GM20431 (cell line): ENCODE measurements around the gene PDE9A.

Experiments
- in situ Hi-C: fragments of 300-500 bp; cut with MseI, MboI; formaldehyde crosslinking; loops from one replicate; pipeline ENCODE4 v1.15.0; 2020; ENCODE audit warnings: low sequenced_read_pairs; ENCODE audit not compliant: unreplicated experiment

The PDE9A gene

DNA sequence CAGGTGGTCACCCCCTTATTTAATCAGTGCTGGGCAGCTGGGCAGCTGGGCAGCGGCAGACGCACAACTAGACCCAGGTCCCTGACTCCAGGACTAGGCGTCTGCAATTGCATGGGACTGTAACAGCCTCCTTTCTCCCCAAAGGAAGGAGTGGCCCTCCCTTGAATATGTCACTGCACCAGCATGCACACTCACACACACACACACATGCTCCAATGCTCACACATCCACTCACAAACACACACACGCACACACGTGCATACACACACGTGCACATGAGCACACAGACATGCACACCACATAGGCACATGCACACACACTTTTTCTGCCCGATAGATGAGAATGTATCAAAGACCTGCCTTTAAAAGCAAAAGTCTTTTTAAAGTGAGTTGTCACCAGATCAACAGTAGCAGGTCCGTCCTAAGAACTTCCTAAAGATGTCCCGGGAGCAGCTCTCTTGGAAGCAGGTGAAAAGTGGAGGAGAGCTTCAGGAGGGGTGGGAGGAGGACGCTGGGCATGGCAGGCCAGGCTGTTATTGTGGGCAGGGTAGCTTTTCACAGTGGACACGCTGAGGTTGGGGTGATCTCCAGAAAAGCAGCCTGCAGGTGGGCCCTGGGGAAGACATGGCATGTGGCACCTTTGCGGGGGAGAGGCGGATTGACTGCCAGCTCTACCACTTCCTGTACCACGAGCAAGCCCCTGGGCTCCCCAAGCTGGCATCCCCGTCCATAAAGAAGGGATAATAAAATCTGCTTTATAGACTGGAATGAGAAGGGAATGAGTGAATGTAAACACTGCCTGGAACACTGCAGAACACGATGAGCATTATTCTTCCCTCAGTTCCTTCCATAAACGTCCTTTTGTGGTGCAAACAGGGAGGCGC is 1.7 kb downstream of the PDE9A start:
- in situ Hi-C loops, result no loop called here

DNA sequence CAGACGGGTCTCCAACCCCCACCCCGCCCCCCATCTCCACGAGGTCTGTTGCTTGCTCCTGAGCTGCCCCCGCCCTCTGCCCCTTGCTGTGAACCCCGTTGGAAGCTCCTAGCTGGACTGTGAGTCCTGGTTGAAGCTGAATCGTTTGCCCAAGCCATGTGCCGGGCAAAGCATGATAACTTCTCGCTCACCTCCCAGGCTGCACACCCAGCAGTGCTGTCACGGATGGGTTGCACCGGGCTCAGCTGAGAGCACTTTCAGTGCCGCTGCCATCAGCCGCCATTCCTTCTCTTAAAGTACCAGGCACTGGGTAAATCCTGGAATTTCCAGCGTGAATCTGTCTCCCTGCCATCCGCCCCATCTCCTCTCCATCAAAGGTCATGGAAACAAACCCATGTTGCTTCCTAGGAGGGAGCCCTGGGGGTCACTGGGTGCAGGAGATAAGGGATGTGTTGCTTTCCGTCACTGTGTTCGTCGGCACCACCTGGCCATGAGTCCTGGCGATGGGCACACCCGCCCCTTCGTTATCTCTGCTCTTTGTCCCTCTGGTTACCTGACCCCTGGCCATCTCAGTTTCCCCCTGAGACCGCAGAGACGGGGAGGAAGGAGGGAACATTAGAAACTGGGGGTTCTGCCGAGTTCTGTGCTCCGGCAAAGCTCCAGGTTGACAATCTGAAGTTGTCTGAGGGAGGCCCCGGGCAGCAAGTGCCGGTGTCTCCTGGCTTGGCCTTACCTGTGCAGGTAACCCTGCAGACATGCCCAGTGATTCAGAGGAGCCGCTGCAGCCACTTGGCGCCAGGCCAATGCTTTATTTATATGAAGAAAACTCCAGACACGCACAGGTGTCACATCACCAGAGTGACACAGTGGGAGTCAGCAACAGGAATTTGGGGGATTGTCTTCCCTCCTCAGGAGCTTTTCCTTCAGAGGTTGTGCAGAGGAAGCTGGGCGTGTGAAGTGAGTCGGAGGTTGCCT is 2.7 kb downstream of the PDE9A start:
- in situ Hi-C loops, result no loop called here

DNA sequence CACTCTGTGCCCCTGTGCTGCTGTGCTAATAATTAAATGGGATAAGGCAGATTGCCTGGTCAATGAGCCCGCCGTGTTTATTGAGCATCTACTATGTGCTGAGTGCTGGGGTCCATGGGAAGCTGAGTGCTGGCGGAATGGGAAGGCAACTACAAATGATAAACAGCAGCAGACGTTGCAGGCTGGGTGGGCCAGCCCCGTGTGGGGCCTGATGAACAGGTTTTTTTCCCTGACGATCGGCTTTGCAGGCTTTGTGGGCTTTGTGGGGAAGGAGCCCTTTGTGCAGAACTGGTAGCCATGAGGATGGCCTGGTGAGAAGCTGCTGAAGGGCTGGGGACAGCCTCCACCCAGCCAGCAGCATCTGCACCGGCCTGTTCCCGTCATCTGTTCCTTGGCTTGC is 3.5 kb downstream of the PDE9A start:
- in situ Hi-C loops, result no loop called here

DNA sequence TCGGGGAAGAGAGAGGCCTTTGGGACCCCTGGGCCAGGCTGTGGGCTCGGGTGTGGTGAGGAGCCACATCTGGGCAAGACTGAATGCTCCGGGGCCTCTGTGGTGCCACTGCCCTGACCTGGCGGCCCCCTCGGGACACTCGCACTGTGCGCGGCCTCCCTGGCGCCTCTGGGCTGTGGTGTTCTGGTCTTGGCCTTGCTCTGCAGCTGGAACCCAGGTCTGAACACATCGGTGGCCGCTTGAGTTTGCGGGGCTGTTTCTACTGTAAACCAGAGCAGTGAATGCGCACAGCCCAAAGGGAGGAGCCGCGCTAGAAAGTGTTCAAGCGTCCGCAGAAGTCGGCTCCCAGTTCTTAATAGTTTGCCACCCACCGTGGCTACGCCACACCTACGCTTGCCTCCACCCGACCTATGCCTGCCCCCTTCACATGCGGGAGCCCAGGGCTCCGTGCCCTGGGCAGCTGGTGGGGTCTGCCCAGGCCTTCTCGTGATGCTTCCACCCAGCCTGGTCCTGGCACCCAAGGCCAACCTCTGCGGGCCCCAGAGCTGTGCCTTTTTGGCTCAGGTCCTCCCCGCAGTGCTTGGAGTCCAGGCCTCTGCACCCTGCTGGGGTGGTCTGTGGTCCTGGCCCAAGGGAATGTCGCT is 4.4 kb downstream of the PDE9A start:
- in situ Hi-C loops, result no loop called here

DNA sequence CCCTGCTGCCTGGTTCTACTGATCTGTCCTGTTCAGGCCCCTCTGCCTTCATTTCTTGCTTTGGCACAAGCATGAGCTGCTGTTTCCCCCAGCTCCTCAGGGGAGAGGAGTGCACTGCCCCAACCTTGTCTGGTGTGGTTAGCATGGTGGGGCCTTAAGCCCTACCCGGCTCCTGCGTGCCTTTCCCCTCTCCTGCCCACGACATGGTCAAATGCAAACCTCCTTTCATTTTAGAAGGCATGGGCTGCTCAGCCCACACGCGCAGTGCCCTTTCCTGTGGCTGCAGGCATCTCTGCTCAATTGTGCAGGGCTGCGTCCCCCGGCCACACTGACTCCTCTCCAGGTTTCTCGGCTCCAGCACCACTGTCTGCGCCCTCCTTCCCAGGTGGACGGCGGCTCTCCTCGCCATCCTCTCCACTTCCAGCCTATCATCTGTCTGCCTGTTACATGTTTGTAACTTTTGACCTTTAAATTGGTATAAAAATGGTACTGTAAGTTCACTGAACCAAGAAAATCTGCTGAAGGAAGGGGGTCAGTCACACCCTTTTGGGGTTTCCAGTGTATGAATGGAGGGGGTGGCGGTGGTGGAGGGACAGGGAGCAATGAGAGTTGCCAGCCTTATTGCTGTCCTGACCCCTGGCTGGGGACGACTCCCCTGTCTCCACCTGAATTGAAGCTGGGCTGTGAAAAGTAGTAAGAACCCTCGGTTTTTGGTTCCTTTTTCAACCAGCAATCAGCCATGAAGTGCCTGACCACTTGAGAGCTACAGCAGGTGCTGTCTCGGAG is 5.1 kb downstream of the PDE9A start:
- in situ Hi-C loops, result no loop called here

DNA sequence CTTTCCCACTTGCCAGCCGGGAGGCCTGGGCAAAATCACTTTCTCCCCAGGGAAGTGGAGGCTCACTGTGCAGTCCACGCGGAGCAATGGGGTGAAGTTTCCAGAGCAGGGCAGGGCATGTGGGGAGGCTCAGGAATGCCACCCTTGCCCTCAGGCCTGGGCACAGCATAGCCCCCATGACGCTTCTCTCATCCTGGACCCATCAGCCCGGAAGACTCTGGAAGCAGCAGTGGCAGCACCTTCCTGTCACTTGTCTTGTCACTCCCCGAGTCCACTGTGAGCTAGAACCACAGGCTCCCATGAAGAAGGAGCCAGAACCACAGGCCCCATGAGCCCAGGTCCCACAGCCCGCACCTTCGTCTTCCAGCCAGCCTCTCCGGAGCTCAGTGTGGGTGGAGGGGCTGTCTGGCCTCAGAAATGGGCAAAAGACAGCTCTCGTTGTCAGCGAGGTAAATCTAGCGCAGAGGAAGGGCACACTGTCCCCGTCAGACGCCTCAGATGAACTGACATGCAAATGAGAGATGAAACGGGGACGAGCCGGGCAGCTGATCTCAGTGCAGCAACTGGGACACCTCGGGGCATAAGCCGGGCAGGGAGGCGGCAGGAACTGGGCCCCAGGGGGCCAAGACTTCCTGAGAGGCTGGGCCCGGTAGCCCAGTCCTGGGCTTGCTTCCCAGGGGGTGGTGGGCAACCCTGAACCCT is 6.1 kb downstream of the PDE9A start:
- in situ Hi-C loops, result no loop called here

DNA sequence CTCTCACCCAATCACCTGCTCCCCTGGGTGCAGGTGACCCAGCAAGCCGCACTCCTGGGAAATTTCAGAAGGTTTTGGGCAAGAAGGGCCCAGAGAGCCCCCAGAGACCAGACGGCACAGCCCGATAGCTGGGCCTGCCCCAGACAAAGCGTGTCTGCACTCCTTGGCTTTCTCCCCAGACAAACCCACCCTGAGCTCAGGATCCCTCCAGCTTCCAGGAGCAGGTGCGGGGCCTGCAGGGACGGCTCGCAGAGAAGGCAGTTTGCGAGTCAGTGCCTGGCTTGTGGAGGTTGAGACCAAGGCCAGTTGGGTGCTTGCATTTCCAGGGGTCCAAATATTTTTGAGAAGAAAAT is 6.7 kb downstream of the PDE9A start:
- in situ Hi-C loops, result no loop called here

DNA sequence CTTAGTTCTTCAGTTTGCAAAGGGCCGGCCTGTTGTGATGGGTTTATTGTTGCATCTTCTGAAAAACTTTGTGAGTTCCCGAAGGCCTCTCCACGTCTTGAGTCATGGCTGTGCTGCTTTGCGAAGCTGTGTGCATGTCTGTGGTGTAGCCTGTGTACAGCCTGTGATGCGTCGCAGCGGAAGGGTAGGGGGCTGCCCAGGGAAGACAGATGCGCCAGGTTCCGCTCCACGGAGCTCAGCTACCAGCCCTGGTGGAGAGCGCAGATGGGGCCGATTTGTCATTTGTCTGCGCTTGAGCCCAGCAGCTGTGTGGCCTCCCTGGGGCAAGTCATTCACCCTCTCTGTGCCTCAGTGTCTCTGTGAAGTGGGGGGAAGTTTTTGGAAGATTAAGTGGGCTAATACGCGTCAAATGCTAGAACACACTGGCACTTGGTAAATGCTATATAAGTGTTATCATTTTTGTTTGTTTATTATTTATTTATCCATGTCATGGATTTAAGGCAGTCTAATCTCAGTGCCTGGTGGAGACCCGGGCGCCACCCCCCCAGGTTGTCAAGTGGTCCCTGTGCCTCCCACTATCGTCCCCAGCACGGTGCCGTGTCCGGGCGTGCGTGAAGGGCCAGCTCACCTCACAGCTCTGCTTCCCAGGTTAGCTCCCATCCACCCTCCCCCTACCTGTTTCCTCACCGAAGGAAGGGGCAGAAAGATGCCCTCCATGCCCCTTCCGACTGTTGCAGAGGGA is 8.4 kb downstream of the PDE9A start:
- in situ Hi-C loops, result no loop called here

DNA sequence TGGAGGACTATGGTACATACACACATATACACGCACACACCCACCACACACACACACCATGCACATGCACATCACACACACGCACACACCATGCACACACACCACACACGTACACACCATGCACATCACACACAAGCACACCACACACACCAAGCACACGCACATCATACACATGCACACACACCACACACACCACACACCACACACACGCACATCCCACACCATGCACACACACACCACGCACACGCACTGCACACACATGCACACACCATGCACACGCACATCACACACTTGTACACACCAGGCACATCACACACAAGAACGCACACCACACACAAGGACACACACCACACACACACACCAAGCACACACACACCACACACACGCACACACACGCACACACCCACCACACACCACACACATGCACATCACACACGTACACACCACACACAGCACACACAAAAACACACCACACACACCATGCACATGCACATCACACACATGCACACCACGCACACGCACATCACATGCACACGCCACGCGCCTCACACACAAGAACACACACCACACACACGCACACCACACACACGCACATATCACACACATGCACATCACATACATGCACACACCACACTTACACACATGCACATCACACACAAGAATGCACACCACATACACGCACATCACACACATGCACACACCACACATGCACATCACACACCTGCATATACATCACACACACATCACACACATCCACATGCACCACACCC is 9.2 kb downstream of the PDE9A start:
- in situ Hi-C loops, result no loop called here

DNA sequence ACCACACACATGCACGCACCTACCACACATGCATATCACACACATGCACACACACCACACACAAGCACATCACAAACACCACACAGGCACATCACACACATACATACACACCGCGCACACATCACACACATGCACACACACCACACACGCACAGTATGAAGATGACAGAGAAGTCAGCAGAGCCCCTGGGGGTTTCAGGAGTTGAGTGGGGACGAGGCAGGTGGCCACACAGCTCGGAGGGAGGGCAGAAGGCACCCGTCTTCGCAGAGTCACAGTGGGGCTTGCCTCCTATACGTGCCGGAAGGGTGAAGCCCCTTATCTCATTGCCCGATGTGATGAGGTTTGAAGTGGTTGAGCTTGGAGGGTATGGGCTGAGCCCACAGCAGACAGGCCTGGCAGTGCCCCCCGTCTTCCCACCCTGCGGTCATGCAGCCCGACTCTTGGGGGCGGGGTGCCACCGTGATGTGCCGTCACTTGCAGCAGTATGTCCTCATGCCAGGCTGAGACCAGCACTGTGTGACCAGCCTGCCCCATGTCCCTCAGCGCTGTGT is 9.9 kb downstream of the PDE9A start:
- in situ Hi-C loops, result no loop called here

DNA sequence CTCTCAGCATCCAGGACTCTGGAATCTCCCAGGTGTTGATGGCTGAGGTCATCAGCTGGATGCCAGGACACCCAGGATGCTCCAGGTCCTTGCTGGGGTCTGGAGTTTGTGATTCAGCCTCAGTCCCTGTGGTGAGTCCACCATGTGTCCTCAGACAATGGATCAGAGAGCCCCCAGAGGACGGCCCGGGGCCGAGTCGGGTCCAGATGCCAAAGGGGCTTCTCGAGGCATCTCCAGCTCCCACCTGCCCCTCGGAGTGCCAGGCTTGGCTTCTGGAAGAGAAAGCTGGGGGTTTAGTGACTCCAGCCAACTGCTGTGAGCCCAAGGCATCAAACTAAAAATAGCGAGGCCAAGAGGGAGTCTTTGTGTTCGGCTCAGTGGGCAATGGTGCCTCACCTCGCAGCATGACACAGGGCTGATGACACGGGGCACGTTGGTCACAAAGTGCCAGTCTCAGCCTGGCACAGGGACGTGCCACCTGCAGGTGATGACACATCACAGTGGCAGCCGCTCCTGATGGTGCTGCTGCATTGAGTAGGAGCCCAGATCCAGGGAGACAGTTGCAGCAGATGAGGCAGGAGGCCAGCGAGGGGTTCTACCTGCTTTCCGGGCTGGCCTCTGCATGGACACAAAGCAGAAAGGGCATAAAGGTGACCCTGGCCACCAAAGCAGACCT is 10.6 kb downstream of the PDE9A start:
- in situ Hi-C loops, result no loop called here

DNA sequence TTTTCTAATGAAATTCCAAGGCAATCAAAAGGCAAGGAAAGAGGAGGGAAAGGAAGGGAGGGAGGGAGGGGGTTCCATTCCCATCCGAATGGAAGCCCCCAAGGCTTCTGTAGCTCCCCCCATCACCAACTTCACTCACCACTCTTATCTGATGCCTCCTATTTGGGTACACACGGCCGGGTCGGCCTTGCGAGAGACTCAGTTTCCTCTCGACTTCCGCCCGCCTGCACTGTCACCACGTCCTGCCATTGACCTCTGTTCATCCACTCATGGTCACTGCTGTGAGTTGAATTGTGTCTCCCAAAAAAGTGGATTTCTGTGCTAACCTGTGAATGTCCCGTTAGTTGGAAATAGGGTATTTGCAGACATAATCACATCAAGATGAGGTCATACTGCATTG is 11.2 kb downstream of the PDE9A start:
- in situ Hi-C loops, result no loop called here

DNA sequence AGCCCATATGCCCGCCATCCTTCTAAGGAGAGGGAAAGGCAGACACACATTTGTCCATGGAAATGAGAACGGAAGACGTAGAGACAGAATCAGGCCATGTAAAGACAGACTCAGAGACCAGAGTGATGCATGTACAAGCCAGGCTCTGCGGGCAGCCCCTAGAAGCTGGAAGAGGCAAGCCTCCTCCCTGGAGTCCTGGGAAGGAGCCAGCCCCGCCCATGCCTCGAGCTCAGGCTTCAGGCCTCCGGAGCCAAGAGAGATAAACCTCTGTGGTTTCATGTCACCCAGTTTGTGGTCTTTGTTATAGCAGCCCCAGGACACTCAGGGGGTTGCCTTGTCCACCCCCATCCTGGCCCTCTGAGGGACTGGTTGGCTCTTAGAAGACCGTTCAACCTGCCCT is 11.6 kb downstream of the PDE9A start:
- in situ Hi-C loops, result no loop called here

DNA sequence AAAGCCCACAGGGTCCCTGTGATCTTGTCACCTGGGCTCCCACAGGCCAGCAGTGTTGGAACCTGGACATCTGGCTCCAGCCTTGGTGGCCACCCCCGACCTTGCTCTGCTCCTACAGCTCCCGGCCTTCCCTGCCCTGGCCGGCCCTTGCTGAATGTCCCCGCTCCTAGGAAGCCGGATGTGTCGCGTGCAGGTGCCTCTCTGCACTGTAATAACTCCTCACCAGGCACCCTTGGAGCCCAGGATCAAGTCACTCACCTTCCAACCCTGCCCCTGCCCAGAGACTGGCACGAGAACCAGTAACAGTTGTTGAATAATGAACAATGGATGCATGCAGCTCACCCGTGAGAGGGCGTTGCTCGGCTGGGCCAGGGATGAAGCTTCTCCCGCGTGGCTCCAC is 12.1 kb downstream of the PDE9A start:
- in situ Hi-C loops, result no loop called here

DNA sequence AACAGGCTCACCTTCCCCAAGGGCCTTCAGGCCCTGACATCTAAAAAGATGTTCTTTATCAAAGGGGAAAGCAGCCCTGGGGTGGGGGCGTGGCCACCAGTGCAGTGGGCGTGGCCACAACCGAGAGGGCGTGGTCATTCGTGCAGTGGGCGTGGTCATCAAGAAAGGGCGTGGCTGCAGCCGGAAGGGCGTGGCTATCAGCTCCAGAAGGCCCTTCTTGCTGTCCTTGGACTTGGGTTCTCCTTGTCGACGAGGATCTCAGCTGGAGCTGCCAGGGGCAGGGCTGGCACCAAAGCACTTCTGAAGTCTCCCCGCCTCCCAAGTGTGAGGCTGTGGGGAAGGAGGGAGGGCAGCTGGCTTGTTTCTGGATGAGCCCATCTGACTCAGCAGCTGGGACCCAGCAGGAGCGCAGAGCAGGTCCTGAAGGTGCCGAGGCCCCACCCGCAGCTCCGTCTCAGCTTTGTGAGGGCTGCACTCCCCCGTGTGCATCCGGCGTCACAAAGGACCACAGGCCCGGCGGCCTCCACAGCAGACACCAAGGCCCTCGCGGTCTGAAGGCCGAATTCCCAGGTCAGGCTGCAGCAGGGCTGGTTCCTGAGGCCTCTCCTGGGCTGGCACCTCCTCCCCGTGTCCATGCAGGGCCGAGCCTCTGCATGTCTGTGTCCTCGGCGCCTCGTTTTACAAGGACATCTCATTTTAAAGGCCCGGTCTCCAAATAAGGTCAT is 12.8 kb downstream of the PDE9A start:
- in situ Hi-C loops, result no loop called here

DNA sequence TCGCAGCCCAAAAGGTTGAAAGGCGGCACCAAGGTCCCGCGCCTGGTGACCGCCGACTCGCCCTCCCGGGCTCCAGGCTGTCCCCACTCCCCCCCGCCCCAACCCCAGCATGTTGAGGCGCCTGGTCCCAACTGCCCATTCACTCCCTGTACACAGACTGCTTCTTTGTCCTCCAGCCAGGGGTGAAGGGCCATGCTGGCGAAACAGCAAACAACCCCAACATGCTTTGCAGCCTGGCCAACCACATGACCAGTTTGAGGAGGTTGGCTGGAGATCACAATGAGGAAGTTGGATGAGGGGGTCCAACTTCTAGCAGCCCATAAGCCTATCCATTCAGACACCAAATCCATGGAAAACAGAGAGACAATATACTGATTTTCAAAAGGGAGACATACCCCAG is 13.5 kb downstream of the PDE9A start:
- in situ Hi-C loops, result no loop called here
